Occipital lobe (tissue), 3 donors: ENCODE measurements around the gene NUP205. TPM values are rescaled to one million over a fixed set of nuclear protein-coding genes. Genes with fewer than 3 reads are reported as not detected.

Source experiments
- DNase-seq: peaks from one replicate; lab custom pipeline; 2025; lab: John Stamatoyannopoulos, UW
- small RNA-seq: library from RNA; depleted of rRNA; stranded (forward); fragments of <200 nt; gene quantifications from one replicate; pipeline ENCODE3, GENCODE V24; 2014
- total RNA-seq: library from RNA; depleted of rRNA; stranded (reverse); fragments of >200 nt; gene quantifications from one replicate; pipeline ENCODE4 v1.2.3, GENCODE V29; 2014

Gene NUP205
- total RNA-seq, 1 donor from 2014 or later: 58.0 TPM

- DNase-seq: no peak
These were observed 139.7 kb downstream of the NUP205 start for GRCh38 chr7:135697276-135698049.

Small RNA genes within 50 kb of the gene (small RNA-seq; reads per million reads assigned to genes)
- not detected for gene RNU6-1154P

Other genes starting within 250 kb of the NUP205 start
- gene CNOT4, start 47.8 kb upstream of the NUP205 start, total RNA-seq: 32.4 TPM
- 24.2 TPM for gene STMP1, start 104.6 kb downstream of the NUP205 start, total RNA-seq
- 7.6 TPM for gene SLC13A4, start 170.3 kb downstream of the NUP205 start, total RNA-seq
- not detected for gene FAM180A, start 190.9 kb downstream of the NUP205 start, total RNA-seq